Heart left ventricle (tissue), 13 donors: ENCODE results near the gene MOGAT3.

Experiments used
- POLR2A ChIP-seq, 2 donors: fragments of 450-650 bp; IDR thresholded peaks; one replicate each; pipeline ENCODE4 v1.6.1; 2017; ENCODE audit warnings: antibody characterized with exemption in 2 of 2, mild to moderate bottlenecking in 2 of 2, moderate library complexity in 2 of 2
- TF ChIP-seq, protein P1 (sequence below), 12 donors: fragments of 200-600 bp; sonication (generic) in 4 of 12; IDR thresholded peaks; one replicate each; pipeline versions ENCODE4 v1.5.0 to v1.8.0; 2018 to 2022; ENCODE audit warnings: antibody characterized with exemption in 12 of 12, mild to moderate bottlenecking in 5 of 12
- donor health status: ischemic (EF 13 %, LVEDD 7.1; RV severe dilation, severe dysfunction).
- donor health status: DM: no; HTN: yes; CAD: no.
- donor health status: DM: no; HTN: no; CAD: no.
- donor health status: ischemic (EF 25% LVEDD 6.9; RV normal size, moderate dysfunction).
- donor health status: ischemic (EF 25% LVEDD 5.7; RV mildly dilated, moderate dysfunction).
- donor health status: ischemic (EF 35%, LVEDD 5.7; RV mildly dilated, moderate dysfunction).
- donor health status: nonischemic (EF 11% LVEDD 7.7; RV severe dilation, severe dysfunction).
- donor health status: DM: yes; HTN: yes; CAD: no.
- donor health status: PGD.
- donor health status: ischemic (EF 29% LVEDD 5.4; RV normal size, mild dysfunction).
- donor health status: nonischemic (EF 23%, LVEDD 6.1; RV moderate dilation, normal function).

GRCh38 chr7:101250324-101250723, 49.5 kb upstream of the MOGAT3 start:
- TF ChIP-seq, protein P1, sequence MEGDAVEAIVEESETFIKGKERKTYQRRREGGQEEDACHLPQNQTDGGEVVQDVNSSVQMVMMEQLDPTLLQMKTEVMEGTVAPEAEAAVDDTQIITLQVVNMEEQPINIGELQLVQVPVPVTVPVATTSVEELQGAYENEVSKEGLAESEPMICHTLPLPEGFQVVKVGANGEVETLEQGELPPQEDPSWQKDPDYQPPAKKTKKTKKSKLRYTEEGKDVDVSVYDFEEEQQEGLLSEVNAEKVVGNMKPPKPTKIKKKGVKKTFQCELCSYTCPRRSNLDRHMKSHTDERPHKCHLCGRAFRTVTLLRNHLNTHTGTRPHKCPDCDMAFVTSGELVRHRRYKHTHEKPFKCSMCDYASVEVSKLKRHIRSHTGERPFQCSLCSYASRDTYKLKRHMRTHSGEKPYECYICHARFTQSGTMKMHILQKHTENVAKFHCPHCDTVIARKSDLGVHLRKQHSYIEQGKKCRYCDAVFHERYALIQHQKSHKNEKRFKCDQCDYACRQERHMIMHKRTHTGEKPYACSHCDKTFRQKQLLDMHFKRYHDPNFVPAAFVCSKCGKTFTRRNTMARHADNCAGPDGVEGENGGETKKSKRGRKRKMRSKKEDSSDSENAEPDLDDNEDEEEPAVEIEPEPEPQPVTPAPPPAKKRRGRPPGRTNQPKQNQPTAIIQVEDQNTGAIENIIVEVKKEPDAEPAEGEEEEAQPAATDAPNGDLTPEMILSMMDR (IDR thresholded peaks at IDR 0.05) = no peak
- no peak for TF ChIP-seq POLR2A (IDR thresholded peaks at IDR 0.05)
